ENCODE results near the gene ZNF100. TPM values are rescaled to one million over a fixed set of nuclear protein-coding genes. Genes with fewer than 3 reads are reported as not detected.
A peak's percentile ranks its signal among the peaks of the same experiment; 100 is the strongest.

The ZNF100 gene
- total and polyA plus RNA-seq, 9 of the 15 experiments (the other 6 are each of a cell fraction or from before 2014, with no cell fraction given) = 4.5 to 27.2 (median 19.6) TPM

GRCh38 chr19:21697698-21698097 is 69.7 kb downstream of the ZNF100 start (continued):
- TF ChIP-seq MLX (CRISPR knock-in tag; conservative IDR thresholded peaks at IDR 0.05) (no peak), ERF (CRISPR knock-in tag; IDR thresholded peaks at IDR 0.05) (no peak), KAT2B (IDR thresholded peaks at IDR 0.05; ENCODE audit: low read depth, low read length) (no peak), GATA2 (CRISPR knock-in tag; IDR thresholded peaks at IDR 0.05) (no peak), STAT5B (CRISPR knock-in tag; IDR thresholded peaks at IDR 0.05) (0 out of 2 replicates have a peak, but pooled peaks have one; percentile 37), ZNF57 (CRISPR knock-in tag; IDR thresholded peaks at IDR 0.05) (no peak), MITF (IDR thresholded peaks at IDR 0.05) (no peak), GABPB1 (CRISPR knock-in tag; IDR thresholded peaks at IDR 0.05) (no peak), HDAC3 (IDR thresholded peaks at IDR 0.05; ENCODE audit: borderline replicate concordance, partially characterized antibody) (no peak), MTA3 (IDR thresholded peaks at IDR 0.05; ENCODE audit: borderline replicate concordance) (no peak), ZNF551 (CRISPR knock-in tag; IDR thresholded peaks at IDR 0.05) (no peak), PCBP1 (IDR thresholded peaks at IDR 0.05; ENCODE audit: low read depth, low read length, poor library complexity, severe bottlenecking) (no peak), SLC30A9 (CRISPR knock-in tag; IDR thresholded peaks at IDR 0.05) (no peak), ZBTB26 (CRISPR knock-in tag; IDR thresholded peaks at IDR 0.05) (no peak), GTF2F1 (IDR thresholded peaks at IDR 0.05; ENCODE audit: low read depth, low read length) (no peak), MTA1 (IDR thresholded peaks at IDR 0.05; ENCODE audit: borderline replicate concordance) (no peak), ARID3B (CRISPR knock-in tag; IDR thresholded peaks at IDR 0.05; ENCODE audit: borderline replicate concordance) (no peak), ZFPM2 (CRISPR knock-in tag; IDR thresholded peaks at IDR 0.05) (no peak), ZNF507 (tag; conservative IDR thresholded peaks at IDR 0.05) (no peak), ZKSCAN1 (IDR thresholded peaks at IDR 0.05; ENCODE audit: low read depth, low read length) (no peak), FOXP1 (CRISPR knock-in tag; IDR thresholded peaks at IDR 0.05) (no peak), TGIF2 (CRISPR knock-in tag; IDR thresholded peaks at IDR 0.05) (no peak), FOXJ3 (CRISPR knock-in tag; IDR thresholded peaks at IDR 0.05) (no peak), SAFB2 (IDR thresholded peaks at IDR 0.05; ENCODE audit: borderline replicate concordance, low read depth, low read length, severe bottlenecking) (no peak)

Data from K562 (cell line).